ENCODE measurements around the gene APLP1. TPM values are rescaled to one million over a fixed set of nuclear protein-coding genes. Genes with fewer than 3 reads are reported as not detected.

The APLP1 gene
- polyA plus RNA-seq, 1 donor from 2014 or later, result 407 TPM

DNA sequence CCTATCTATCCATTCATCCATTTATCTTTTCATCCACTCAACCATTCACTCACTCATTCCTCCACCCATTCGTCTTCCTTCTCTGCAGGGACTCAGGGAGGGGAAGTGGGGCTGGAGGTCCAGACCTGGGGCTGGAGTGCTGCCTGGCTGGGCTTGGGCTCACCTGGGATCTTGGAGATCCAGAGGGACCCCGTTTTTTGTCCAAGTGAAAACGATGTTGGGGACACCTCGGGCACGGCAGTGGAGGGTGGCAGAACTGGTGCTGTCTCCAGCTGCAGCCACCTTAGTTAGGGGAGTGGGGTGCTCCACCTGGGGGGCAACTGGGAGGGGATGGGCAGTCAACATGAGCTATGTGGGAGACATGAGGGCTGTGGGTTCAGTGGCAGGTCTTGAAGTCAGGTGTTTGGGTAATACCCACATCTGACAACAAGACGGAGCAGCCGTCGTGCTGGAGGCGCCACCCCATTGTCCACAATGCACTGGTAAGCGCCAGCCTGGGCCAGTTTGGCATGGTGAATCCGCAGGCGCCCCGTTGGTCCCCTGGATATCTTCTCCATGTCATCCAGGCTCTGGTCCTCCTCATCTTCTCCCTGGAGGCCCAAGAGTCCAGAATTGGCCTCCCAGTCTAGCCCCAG, 26.3 kb upstream of the APLP1 start:
- Histone ChIP-seq H2AFZ (ENCODE audit: low read depth, low read length) (no peak overlapping the region), H3K79me2 (replicated peaks; ENCODE audit: insufficient read depth, low read length) (no peaks in the 10 kb centered on the region), H3K9ac (ENCODE audit: low read length) (no peak overlapping the region), H3K9me2 (ENCODE audit: insufficient read depth, low read length) (no peaks in the 10 kb centered on the region), H4K20me1 (ENCODE audit: insufficient read depth) (no peaks in the 10 kb centered on the region), H3K4me3 (ENCODE audit: low read length) (no peak overlapping the region), H3K27me3 (ENCODE audit: insufficient read depth, low read depth, low read length) (peaks cover 54% of the 10 kb centered on the region), H3K36me3 (ENCODE audit: insufficient read depth, low read length) (no peaks in the 10 kb centered on the region), H3K9me3 (ENCODE audit: low read length) (peaks cover 4% of the 10 kb centered on the region), H3K4me2 (ENCODE audit: low read length) (no peak overlapping the region), H3K27ac (ENCODE audit: low read length) (no peak overlapping the region), H3F3A (ENCODE audit: insufficient read depth, low read length, poor library complexity, severe bottlenecking) (no peaks in the 10 kb centered on the region)
- TF ChIP-seq SMC3 (conservative IDR thresholded peaks at IDR 0.05; ENCODE audit: poor library complexity), result no peak
- no peak for TF ChIP-seq EP300 (conservative IDR thresholded peaks at IDR 0.05; ENCODE audit: poor library complexity, severe bottlenecking)
- TF ChIP-seq CTCF (IDR thresholded peaks at IDR 0.05; ENCODE audit: poor library complexity, severe bottlenecking), result no peak
- TF ChIP-seq, protein P1, sequence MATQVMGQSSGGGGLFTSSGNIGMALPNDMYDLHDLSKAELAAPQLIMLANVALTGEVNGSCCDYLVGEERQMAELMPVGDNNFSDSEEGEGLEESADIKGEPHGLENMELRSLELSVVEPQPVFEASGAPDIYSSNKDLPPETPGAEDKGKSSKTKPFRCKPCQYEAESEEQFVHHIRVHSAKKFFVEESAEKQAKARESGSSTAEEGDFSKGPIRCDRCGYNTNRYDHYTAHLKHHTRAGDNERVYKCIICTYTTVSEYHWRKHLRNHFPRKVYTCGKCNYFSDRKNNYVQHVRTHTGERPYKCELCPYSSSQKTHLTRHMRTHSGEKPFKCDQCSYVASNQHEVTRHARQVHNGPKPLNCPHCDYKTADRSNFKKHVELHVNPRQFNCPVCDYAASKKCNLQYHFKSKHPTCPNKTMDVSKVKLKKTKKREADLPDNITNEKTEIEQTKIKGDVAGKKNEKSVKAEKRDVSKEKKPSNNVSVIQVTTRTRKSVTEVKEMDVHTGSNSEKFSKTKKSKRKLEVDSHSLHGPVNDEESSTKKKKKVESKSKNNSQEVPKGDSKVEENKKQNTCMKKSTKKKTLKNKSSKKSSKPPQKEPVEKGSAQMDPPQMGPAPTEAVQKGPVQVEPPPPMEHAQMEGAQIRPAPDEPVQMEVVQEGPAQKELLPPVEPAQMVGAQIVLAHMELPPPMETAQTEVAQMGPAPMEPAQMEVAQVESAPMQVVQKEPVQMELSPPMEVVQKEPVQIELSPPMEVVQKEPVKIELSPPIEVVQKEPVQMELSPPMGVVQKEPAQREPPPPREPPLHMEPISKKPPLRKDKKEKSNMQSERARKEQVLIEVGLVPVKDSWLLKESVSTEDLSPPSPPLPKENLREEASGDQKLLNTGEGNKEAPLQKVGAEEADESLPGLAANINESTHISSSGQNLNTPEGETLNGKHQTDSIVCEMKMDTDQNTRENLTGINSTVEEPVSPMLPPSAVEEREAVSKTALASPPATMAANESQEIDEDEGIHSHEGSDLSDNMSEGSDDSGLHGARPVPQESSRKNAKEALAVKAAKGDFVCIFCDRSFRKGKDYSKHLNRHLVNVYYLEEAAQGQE (IDR thresholded peaks at IDR 0.05; ENCODE audit: borderline replicate concordance), result no peak
- TF ChIP-seq RAD21 (conservative IDR thresholded peaks at IDR 0.05), result no peak
- TF ChIP-seq MXI1 (conservative IDR thresholded peaks at IDR 0.05; ENCODE audit: poor library complexity, severe bottlenecking), result no peak
- no peak for TF ChIP-seq TAF1 (IDR thresholded peaks at IDR 0.05; ENCODE audit: low read depth)
- TF ChIP-seq POLR2AphosphoS5 (IDR thresholded peaks at IDR 0.05), result no peak
- TF ChIP-seq EZH2 (IDR thresholded peaks at IDR 0.05; ENCODE audit: borderline replicate concordance, insufficient read depth, low read length, poor library complexity, severe bottlenecking), result no peak

- Histone ChIP-seq H3K4me3 (ENCODE audit: low read length) (no peak overlapping the region), H3K9me2 (ENCODE audit: insufficient read depth, low read length) (no peaks in the 10 kb centered on the region), H3K4me2 (ENCODE audit: low read length) (no peak overlapping the region), H3F3A (ENCODE audit: insufficient read depth, low read length, poor library complexity, severe bottlenecking) (no peaks in the 10 kb centered on the region), H2AFZ (ENCODE audit: low read depth, low read length) (no peak overlapping the region), H4K20me1 (ENCODE audit: insufficient read depth) (no peaks in the 10 kb centered on the region), H3K9me3 (ENCODE audit: low read length) (peaks cover 4% of the 10 kb centered on the region), H3K27ac (ENCODE audit: low read length) (no peak overlapping the region), H3K9ac (ENCODE audit: low read length) (no peak overlapping the region), H3K79me2 (replicated peaks; ENCODE audit: insufficient read depth, low read length) (no peaks in the 10 kb centered on the region), H3K27me3 (ENCODE audit: insufficient read depth, low read depth, low read length) (peaks cover 59% of the 10 kb centered on the region), H3K36me3 (ENCODE audit: insufficient read depth, low read length) (no peaks in the 10 kb centered on the region)
- TF ChIP-seq MXI1 (conservative IDR thresholded peaks at IDR 0.05; ENCODE audit: poor library complexity, severe bottlenecking) (no peak), EZH2 (IDR thresholded peaks at IDR 0.05; ENCODE audit: borderline replicate concordance, insufficient read depth, low read length, poor library complexity, severe bottlenecking) (no peak), CTCF (IDR thresholded peaks at IDR 0.05; ENCODE audit: poor library complexity, severe bottlenecking) (no peak), EP300 (conservative IDR thresholded peaks at IDR 0.05; ENCODE audit: poor library complexity, severe bottlenecking) (no peak), POLR2AphosphoS5 (IDR thresholded peaks at IDR 0.05) (no peak), SMC3 (conservative IDR thresholded peaks at IDR 0.05; ENCODE audit: poor library complexity) (no peak), RAD21 (conservative IDR thresholded peaks at IDR 0.05) (no peak), TAF1 (IDR thresholded peaks at IDR 0.05; ENCODE audit: low read depth) (no peak)
- TF ChIP-seq, protein P1 (IDR thresholded peaks at IDR 0.05; ENCODE audit: borderline replicate concordance), result no peak
These were observed 25.6 kb upstream of the APLP1 start for GRCh38 chr19:35842666-35843272.
